SU-DHL-6 (cell line): ENCODE measurements around the gene XRN2.

Experiments used
- EZH2phosphoT487 ChIP-seq: fragments of 200-600 bp; sonication (generic), shearing (Covaris generic); conservative IDR thresholded peaks from 2 replicates; pipeline ENCODE4 v1.6.1; 2018; ENCODE audit warnings: mild to moderate bottlenecking, antibody characterized with exemption, low read length, moderate library complexity, mixed read lengths
- TF ChIP-seq, protein P1 (sequence below): fragments of 200-600 bp; sonication (generic); IDR thresholded peaks from one replicate; pipeline ENCODE4 v1.5.1; 2017; ENCODE audit warnings: antibody characterized with exemption, mild to moderate bottlenecking, low read length, moderate library complexity; ENCODE audit not compliant: insufficient read depth, poor library complexity, severe bottlenecking

DNA sequence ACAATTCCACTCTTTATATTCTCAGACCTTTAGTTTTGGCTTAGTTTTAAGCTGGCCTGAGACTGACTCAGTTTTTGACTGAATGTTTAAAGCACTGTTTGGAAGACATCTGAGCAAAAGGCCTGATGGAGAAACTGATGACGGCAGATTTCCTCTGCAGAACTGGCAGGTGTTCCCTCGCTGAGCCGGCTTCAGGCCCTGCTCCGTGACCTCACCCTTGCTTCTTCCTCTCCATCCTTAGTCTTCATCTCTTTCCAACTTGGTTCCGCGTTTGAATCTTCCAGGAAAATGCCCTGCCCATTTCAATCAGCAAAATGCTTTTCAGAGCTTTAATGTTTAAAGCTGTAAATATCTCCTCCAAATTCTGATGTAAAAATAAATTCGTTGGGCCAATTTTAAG, 87.6 kb downstream of the XRN2 start:
- TF ChIP-seq, protein P1, sequence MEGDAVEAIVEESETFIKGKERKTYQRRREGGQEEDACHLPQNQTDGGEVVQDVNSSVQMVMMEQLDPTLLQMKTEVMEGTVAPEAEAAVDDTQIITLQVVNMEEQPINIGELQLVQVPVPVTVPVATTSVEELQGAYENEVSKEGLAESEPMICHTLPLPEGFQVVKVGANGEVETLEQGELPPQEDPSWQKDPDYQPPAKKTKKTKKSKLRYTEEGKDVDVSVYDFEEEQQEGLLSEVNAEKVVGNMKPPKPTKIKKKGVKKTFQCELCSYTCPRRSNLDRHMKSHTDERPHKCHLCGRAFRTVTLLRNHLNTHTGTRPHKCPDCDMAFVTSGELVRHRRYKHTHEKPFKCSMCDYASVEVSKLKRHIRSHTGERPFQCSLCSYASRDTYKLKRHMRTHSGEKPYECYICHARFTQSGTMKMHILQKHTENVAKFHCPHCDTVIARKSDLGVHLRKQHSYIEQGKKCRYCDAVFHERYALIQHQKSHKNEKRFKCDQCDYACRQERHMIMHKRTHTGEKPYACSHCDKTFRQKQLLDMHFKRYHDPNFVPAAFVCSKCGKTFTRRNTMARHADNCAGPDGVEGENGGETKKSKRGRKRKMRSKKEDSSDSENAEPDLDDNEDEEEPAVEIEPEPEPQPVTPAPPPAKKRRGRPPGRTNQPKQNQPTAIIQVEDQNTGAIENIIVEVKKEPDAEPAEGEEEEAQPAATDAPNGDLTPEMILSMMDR: no peak
- no peak for TF ChIP-seq EZH2phosphoT487
